HG02571 (cell line): ENCODE measurements around the gene FTCDNL1.

Experiments used
- ATAC-seq: cut with Tn5 transposase; IDR thresholded peaks from one replicate; pipeline ENCODE4 v1.9.1; 2021; ENCODE audit warnings: mild to moderate bottlenecking, moderate library complexity; ENCODE audit not compliant: unreplicated experiment

Gene FTCDNL1

DNA sequence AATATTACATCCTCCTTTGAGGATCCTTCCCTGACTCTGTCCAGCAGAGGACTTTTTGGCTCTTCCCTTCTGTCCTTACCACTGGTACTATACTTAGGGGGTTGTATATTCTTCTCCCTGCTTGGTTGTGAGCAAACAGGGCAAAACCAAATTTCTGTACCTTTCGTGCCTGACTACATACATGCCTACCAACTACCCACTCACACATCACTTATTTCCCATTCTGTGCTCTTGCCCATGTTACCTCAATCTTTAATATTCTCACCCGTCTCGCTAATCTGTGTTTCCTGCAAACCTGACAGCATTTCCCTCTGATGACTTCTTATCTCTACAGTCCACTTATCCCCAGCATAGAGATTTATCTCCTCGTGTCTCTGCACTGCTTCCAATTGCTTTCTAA, 58.6 kb downstream of the FTCDNL1 start:
- no peak for ATAC-seq

DNA sequence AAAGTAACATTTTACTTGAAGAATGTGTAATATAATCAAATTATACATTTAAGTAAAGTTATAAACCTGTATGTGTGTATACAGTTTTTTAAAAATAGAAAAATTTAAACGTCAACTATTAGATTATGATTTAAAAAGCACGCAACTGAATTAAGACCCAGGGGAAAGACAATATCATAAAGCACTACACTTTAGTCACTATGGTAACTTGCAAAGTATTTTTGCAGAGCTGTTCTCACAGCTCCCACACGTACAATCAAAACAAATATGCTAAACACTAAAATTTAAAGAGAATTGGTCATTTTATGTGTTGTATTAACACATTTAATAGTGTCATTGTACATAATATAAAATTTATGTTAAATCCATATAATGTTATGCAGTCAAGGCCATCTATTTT, 59.7 kb downstream of the FTCDNL1 start:
- no peak for ATAC-seq

DNA sequence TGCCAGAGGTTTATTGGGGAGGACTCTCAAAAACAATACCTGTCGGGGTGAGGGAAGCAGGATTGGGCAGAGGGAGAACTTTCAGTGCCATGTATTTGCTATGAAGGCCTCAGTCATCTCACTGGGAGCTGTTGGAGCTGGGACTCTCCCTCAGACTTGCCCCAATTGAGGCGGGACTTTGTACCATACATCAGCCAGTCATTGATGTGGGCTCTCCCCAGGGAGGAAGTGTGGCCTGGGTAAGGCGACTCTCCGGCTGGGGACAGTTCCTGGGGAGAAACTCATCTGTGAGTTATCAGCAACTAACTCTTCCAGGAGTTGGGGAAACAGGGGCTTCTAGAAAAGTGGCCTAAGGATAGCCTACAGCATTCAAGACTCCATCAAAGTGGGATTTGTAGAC, 66.5 kb downstream of the FTCDNL1 start:
- ATAC-seq: no peak

DNA sequence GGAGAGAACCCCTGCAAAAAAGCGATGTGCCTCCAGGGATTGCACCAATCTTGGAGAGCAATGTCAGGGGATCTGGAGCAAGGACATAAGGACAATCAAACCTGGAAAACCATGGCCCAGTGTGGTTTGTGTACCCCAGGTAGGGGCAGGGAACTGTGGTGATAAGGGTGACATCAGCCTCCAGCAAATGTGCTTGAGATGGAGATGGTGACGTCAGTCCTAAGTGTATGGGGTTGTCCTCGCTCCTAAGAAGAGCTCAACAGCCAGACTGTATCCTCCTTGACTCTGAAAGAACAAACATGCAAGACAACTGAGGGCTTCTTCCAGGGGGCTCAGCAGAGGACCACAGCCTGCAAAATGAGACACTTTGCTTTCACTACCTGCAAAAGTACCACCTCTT, 71.4 kb downstream of the FTCDNL1 start:
- no peak for ATAC-seq

DNA sequence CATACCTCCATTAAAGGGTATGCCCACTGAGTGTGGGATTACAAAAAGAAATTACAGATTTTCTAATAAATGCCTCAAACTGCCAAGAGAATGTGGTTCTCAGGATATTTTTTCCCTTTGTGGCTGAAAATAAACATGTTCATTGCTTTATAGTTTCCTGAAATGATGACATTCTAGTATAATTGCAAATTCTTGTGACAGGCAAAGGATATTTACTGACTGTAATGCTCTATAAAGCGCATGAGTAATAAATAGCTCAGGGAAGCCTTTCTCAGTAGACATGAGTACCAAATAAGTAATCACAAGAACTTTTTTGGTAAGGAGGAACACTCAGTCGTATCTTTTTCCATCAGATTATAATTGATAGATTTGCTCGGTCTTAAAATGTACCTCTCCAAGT, 72.3 kb downstream of the FTCDNL1 start:
- no peak for ATAC-seq

DNA sequence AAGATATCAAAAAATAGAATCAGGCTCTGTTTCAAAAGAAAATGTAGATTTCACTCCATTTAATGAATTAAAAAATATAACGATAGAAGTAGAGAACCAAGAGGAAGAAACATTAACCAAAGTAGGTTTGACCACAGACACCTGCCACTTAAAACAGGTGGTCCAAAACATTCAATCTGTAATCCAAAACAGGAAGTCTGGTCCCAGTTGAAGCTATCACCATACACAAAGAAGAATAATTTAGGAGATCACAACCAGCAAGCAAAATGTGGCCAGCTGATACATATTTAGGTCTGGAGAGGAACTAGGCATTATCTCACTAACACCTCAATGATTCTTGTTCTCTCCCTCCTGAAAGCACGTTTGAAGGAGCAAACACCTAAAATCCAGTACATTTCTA, 73.1 kb downstream of the FTCDNL1 start:
- ATAC-seq: no peak

DNA sequence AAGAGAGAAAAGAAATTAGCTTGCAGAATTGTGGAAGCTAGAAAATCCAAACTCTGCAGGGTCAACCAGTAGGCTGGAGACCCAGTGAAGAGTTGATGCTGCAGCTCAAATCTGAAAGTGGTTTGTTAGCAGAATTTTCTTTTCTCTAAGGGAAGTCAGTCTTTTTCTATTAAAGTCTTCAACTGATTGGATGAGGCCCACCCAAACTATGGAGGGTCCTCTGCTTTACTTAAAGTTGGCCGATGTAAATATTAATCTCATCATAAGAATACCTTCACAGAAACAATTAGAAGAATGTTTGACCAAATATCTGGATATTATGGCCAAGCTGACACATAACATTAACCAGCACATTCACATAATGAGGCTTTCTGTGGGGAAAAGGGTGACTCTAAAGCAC, 73.7 kb downstream of the FTCDNL1 start:
- ATAC-seq: no peak

DNA sequence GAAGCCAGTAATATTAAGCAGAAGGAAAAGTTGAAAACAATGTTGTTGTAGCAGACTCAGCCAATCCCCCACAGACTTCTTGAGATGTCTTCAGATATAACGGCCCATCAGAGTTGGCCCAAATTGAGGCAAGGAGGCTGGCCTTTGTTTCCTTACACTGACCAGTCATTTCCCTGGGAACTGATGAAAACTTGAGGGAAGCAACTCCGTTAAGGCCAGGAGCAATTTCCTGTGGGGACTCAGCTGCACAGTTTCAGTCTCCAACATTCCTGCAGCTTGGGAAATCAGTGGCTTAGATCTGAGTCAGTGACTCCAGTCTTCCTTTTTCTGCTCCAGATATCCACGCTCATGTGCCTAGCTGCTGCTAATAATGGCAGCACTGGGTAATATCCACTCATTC, 75.7 kb downstream of the FTCDNL1 start:
- no peak for ATAC-seq

DNA sequence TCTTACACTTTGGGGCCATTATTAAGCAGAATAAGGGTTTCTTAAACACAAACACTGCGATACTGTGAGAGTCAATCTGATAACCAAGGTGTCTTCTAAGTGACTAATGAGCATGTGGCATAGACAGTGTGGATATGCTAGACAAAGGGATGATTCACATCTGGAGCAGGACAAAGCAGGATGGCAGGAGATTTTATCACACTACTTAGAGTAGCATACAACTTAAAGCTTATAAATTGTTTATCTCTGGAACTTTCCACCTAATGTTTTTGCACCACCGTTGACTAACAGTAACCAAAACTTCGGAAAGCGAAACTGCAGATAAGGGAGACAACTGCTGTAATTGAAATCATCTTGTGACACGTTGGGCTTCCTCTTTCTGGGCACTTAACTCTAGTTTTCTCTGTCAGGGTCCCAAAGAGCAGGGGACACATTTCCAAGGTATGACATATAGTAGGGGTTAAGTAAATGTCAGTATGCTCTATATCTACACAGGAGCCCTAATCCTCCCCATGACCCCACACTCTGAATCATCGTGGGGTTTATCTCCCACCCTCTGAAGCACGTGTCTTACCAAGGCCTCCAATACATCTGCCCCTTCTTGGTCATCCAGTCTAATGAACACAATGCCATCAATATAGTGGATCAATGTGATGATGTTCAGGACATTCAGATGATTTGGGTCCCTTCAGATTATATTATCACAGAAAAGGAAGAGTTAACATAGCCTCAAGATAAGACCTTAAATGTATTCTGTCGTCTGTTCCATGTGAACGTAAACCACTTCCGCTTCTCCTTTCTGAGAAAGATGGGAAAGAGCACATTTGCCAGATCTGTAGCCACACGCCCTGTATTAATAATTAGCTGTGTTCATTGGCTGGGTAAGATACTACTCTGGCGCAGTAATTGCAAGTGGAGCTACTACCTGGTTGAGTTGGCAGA, 78.7 kb downstream of the FTCDNL1 start:
- no peak for ATAC-seq

DNA sequence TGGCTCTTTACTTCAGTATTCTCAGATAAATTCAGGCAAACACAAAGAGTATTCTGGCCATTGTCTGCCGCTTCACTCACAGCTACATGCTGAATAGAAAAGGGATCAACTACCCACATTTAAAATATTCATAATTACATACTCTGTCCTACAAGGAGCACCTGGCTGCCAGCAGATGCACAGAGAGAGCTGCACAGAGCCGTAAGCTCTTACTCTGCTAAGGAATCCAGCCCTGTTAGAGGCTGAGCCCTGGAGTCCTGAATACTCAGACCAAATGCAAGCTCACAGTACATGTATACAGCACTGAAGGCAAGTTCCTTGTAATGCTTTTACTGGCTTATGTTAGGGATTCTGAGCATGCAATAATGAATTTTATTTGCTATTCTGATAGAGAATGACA, 80.3 kb downstream of the FTCDNL1 start:
- no peak for ATAC-seq

DNA sequence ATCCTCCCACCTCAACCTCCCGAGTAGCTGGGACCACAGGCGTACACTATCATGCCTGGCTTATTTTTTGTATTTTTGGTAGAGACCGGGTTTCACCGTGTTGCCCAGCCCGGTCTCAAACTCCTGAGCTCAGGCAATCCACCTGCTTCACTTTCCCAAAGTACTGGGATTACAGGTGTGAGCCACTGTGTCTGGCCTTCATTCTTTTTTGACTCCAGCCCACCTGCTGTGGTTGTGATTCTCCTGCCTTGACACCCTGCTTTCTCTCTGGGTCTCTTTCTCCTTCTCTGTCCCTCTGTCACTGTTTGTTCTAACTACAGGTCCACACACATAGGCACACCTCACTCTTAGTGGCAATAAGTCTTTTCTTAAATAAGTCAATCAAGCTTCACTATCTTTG, 85.3 kb downstream of the FTCDNL1 start:
- ATAC-seq: no peak

DNA sequence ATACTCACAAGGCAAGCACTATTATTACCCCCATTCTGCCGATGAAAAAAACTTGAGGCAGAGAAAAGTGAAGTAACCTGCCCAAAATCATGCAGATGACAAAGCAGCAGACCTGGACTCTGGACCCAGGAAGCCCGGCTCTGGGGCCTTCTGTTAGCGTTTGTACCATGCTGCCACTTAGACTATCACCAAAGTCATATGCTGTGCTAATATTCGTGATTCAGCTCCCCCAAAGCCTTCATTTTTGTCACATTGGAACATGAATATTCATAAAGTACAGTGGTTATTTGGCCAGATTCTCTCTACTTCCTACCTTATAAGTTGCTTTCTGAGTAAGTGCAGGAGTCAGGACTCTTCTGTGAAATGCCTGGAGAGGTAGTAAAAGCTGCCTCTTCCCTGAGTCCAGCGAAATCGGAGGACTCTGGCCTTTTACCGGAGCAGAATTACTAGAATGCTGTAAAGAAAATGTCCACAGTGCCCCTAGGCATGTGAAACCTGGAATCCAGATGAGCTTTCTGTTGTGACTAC, 86.7 kb downstream of the FTCDNL1 start:
- no peak for ATAC-seq

DNA sequence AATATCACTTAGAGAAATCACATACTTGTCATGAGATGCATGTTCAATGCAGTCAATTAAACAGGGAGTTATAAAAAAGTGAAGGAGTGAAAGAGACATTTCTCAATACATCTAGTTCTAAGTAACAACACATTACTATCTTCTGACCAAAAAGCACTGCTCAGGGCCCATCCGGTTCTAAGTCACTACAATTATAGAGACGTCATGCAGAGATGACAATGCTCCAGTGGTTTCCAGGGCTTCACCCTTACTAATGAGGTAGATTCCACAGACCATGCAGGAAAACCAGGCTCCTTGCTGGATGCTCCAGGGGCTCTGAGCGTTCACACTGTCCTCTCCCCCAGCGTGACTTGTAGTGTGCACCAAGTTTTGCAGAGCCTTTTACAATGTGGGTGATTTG, 88.0 kb downstream of the FTCDNL1 start:
- no peak for ATAC-seq

DNA sequence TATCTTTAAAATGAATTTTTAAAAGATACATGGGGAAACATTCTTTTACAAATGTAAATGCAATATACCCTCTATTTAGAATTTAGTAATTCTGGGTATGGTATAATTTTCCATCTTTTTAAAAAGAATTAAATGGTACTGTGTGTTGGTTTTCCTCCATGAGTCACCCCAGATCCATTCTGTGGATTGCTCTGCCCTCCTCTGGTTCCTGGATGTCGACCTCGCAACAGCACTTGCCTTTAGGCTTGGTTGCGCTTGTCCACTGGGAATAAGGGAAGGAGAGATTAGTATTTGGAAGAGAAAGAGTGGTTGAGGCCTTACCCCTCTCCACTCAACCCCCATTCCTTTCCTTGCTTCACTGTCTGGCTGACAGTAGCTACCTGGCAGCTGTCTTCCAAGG, 90.4 kb downstream of the FTCDNL1 start:
- no peak for ATAC-seq

DNA sequence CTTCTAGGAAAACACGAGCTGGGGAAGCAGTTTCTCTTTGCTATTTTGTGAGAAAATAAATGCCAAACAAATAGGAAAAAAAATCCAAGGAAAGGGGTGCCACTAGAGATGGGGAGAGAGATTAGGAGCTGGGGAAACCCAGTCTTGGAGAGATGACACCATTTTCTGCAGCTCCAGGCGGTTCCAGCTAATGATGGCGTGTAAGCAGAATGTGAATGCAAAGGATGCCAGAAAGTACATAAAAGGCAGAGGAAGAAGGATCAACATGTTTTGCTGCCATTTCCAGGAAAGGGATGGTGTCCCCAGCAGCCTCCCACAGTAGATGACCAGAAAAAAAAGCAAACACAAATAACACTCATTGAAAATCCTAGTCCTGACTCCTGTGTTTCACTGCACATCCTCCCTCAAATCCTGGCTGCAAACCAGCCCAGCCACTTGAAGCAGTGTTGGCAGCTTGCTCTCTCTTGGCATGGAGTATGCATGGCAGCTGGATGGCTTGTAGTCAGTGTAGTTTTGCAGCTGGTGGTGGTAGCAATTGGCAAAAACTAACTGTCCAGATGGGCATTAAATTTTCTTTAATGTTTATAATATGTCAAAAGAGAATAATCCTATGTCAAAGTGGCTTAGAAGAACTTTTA, 93.6 kb downstream of the FTCDNL1 start:
- ATAC-seq: no peak

DNA sequence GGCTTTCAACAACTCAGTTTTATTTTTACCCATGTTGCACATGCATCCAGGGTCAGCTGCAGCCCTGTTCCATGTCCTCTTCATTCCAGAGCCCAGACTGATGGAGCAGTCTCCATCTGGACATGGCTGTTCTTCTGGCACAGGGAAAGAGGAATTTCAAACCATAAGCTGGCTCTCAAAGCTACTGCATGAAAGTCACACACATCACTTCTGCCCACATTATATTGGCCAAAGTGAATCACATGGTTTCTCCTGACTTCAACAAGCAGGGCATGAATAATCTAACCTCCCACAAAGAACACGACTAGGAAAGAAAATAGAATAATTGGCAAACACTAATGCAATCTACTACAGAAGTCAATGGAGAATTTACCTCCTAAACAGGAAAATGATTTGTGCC, 94.2 kb downstream of the FTCDNL1 start:
- ATAC-seq: no peak

DNA sequence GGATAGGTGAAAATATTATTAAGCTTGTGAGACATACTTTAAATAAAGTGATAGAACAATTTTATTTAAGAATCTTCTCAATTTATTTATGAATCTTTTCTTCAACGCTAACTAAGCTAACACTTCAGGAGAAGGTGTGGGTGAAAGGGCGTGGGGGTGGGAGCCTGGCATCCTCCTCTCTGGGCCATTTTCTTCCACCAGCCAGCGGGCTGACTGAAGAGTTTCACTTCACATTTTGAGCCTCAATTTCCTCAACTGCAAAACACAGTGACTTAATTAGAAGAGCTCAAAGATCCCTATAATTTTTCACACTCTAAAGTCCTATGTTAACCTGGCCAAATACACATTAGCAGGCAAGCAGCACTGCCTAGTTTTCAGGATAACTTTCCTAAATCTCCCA, 94.8 kb downstream of the FTCDNL1 start:
- ATAC-seq: no peak

DNA sequence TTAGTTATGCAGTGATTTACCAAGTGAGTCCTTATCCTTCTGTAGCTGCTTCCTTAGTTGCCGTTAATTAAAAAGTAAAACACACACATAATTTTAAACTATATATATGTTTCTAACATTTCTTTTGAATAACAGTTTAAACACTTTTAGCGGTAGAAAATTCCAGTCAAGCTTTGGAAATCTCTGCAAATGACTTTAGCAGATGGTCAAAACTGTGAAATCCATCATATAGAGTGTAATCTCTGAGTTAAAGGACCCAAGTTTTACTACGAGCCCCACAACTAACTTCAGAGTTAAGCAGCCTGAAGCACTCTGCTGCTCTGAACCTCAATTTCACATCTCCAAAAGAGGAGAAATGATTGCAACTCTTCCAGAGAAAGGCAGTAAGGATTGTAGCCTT, 96.2 kb downstream of the FTCDNL1 start:
- no peak for ATAC-seq

DNA sequence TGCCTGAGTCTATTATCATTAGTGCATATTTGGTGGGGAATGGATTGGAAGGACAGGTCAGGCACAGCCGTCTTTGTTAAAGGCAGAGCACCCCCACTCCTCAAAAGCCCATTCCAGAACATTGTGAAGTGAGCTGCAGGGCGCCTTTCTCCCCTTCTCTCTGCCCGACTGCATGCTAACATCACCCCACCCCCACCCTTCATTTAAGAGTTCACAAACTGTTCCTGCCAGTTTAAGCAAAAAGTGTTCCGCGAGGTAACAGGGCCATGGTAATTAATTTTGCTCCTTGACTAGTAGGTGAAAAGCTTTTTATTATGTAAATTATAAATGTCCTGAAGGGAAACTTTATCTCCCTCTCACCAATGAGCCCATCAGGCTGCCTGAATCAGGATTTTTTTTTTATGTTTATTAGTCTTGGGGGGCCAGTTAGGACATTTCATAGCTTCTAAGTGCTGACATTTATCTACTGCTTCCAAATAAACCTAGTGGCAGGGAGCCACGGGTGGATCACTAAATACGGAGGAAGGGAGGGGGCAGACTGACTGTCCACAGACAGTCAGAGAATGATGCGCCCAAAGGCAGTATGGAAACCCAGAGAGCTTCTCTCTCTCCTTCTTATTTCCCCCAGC, 99.4 kb downstream of the FTCDNL1 start:
- ATAC-seq: no peak

DNA sequence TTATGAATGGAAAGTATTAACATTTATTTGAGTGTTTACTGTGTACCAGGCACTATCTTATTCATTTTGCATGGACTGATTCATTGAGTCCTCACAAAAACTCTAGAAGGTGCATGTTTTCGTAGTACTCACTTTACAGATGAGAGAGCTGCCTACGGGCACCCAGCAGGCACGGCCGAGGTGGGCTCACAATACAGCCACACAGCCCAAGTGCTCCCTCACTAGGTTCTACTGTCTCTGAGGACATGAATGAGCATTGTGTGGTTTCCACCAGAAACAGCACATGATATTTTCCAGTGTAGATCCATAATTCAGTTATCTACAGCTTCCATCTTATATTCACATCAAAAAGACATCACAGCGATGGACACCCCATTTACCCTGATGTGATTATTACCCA, 101.4 kb downstream of the FTCDNL1 start:
- no peak for ATAC-seq

DNA sequence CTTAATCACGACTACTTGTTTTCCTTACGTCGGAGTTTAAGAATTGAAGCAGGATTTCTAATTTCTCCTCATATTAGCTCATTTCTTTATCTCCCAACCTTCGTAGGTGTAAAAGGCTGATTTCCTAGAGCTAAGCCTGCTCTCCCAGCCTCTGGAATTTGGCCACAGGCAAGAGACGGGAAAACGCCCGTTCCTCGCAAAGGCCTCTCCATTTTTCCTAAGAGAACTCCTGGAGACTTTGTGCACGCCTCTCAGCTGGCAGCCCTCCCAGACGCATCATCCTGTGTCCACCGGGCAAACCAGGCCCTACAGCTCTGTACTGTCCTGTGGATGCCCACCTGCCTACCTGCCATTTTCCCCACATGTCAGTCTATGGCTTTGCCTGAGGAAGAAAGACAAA, 106.3 kb downstream of the FTCDNL1 start:
- no peak for ATAC-seq

DNA sequence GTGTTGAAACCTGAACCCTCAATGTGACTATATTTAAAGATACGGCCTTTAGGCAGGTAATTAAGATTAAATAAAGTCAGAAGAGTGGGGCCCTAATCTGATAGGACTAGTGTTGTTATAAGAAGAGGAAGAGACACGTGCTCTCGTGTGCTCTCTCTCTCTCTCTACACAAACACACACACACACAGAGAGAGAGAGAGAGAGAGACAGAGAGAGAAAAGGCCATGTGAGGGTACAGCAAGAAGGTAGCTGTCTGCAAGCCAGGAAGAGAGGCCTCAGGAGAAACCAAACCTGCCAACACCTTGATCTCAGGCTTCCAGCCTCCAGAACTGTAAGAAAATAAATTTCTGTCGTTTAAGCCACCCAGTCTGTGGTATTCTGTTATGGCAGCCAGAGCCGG, 106.7 kb downstream of the FTCDNL1 start:
- no peak for ATAC-seq
